Gastroesophageal sphincter (tissue), 3 donors: ENCODE results near the gene PABPC3.

Experiments used
- POLR2A ChIP-seq, 2 donors: fragments of 450-650 bp; IDR thresholded peaks; one replicate each; pipeline ENCODE4 v1.6.1; 2017; ENCODE audit warnings: antibody characterized with exemption in 2 of 2, mild to moderate bottlenecking in 2 of 2, moderate library complexity in 1 of 2
- POLR2AphosphoS5 ChIP-seq: sonication (generic); formaldehyde crosslinking; IDR thresholded peaks from one replicate; pipeline ENCODE4 v1.6.1; 2017; ENCODE audit warnings: antibody characterized with exemption
- TF ChIP-seq, protein P1 (sequence below), 4 experiments: fragments of 200-600 bp in 2 of 4; fragments of 450-650 bp in 2 of 4; sonication (generic) in 1 of 4; IDR thresholded peaks; one replicate each; pipeline ENCODE4 v1.5.1; 2017 to 2019; ENCODE audit warnings: antibody characterized with exemption in 4 of 4, mild to moderate bottlenecking in 2 of 4, moderate library complexity in 2 of 4

DNA sequence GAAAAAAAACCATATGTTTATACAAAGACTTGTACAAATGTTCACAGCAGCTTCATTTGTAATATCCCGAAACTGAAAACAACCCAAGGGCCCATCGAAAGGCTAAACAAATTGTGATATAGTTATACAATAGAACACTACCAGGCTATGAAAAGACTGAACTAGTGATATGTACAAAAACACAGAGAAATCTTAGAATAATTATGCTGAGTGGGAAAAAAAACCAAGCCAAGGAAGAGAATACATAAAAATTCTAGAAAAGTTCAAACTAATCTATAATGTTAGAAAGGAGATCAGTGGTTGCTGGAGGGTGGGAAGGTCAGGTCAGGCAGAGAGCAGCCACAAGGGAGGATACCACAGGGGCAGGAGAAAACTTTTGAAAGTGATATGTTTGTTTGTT lies 7.8 kb downstream of the PABPC3 start:
- no peak for TF ChIP-seq POLR2AphosphoS5
- TF ChIP-seq, protein P1, sequence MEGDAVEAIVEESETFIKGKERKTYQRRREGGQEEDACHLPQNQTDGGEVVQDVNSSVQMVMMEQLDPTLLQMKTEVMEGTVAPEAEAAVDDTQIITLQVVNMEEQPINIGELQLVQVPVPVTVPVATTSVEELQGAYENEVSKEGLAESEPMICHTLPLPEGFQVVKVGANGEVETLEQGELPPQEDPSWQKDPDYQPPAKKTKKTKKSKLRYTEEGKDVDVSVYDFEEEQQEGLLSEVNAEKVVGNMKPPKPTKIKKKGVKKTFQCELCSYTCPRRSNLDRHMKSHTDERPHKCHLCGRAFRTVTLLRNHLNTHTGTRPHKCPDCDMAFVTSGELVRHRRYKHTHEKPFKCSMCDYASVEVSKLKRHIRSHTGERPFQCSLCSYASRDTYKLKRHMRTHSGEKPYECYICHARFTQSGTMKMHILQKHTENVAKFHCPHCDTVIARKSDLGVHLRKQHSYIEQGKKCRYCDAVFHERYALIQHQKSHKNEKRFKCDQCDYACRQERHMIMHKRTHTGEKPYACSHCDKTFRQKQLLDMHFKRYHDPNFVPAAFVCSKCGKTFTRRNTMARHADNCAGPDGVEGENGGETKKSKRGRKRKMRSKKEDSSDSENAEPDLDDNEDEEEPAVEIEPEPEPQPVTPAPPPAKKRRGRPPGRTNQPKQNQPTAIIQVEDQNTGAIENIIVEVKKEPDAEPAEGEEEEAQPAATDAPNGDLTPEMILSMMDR (IDR thresholded peaks at IDR 0.05), result no peak
- no peak for TF ChIP-seq POLR2A (IDR thresholded peaks at IDR 0.05)
